HepG2 (cell line): ENCODE measurements around the gene NOL4L. TPM values are rescaled to one million over a fixed set of nuclear protein-coding genes. Genes with fewer than 3 reads are reported as not detected.

Experiments used
- ARNTL ChIP-seq: sonication (generic); formaldehyde crosslinking; IDR thresholded peaks from 2 replicates; pipeline ENCODE4 v1.4.0; 2020; ENCODE audit warnings: mild to moderate bottlenecking, missing genetic modification reagents
- GABPB1 ChIP-seq: IDR thresholded peaks from 2 replicates; pipeline ENCODE4 v1.6.1; 2016; ENCODE audit warnings: mild to moderate bottlenecking, missing genetic modification reagents, moderate library complexity, missing compliant biosample characterization
- KAT8 ChIP-seq: IDR thresholded peaks from 2 replicates; pipeline ENCODE4 v1.6.1; 2016; ENCODE audit warnings: missing genetic modification reagents, missing compliant biosample characterization
- KDM6A ChIP-seq: IDR thresholded peaks from 2 replicates; pipeline ENCODE4 v1.6.1; 2016; ENCODE audit warnings: low read depth
- KLF6 ChIP-seq: IDR thresholded peaks from 2 replicates; pipeline ENCODE4 v1.8.0; 2016; ENCODE audit warnings: missing biosample characterization, missing genetic modification reagents
- ONECUT2 ChIP-seq: sonication (generic); formaldehyde crosslinking; IDR thresholded peaks from 2 replicates; pipeline ENCODE4 v1.4.0; 2020; ENCODE audit warnings: missing genetic modification reagents
- RXRA ChIP-seq: sonication (generic); formaldehyde crosslinking; IDR thresholded peaks from 2 replicates; pipeline ENCODE4 v1.5.1; 2020; ENCODE audit warnings: missing genetic modification reagents
- SNAPC4 ChIP-seq: sonication (generic); formaldehyde crosslinking; IDR thresholded peaks from 2 replicates; pipeline ENCODE4 v1.4.0; 2020; ENCODE audit warnings: mild to moderate bottlenecking, missing genetic modification reagents
- TAF1 ChIP-seq: sonication (generic); formaldehyde crosslinking; IDR thresholded peaks from 2 replicates; pipeline ENCODE4 v1.4.0; 2020; ENCODE audit warnings: missing genetic modification reagents
- THAP7 ChIP-seq: sonication (generic); formaldehyde crosslinking; IDR thresholded peaks from 2 replicates; pipeline ENCODE4 v1.8.1; 2023; ENCODE audit warnings: mild to moderate bottlenecking, missing genetic modification reagents
- THAP9 ChIP-seq: sonication (generic); formaldehyde crosslinking; IDR thresholded peaks from 2 replicates; pipeline ENCODE4; 2020; ENCODE audit warnings: missing genetic modification reagents, mild to moderate bottlenecking, borderline replicate concordance
- ZBTB38 ChIP-seq: sonication (generic); formaldehyde crosslinking; IDR thresholded peaks from 2 replicates; pipeline ENCODE4 v1.5.1; 2020; ENCODE audit warnings: mild to moderate bottlenecking, missing genetic modification reagents
- ZFX ChIP-seq: sonication (generic); formaldehyde crosslinking; IDR thresholded peaks from 2 replicates; pipeline ENCODE4 v1.4.0; 2020; ENCODE audit warnings: mild to moderate bottlenecking, low read depth, missing genetic modification reagents, moderate library complexity
- ZNF280B ChIP-seq: sonication (generic); formaldehyde crosslinking; IDR thresholded peaks from 2 replicates; pipeline ENCODE4 v1.5.0; 2020; ENCODE audit warnings: missing genetic modification reagents, mild to moderate bottlenecking, borderline replicate concordance
- ZNF547 ChIP-seq: sonication (generic); formaldehyde crosslinking; IDR thresholded peaks from 2 replicates; pipeline ENCODE4 v1.5.1; 2020; ENCODE audit warnings: mild to moderate bottlenecking, missing genetic modification reagents
- ZNF766 ChIP-seq: sonication (generic); formaldehyde crosslinking; IDR thresholded peaks from 2 replicates; pipeline ENCODE4 v1.5.0; 2020; ENCODE audit warnings: missing genetic modification reagents, borderline replicate concordance
- ZNF782 ChIP-seq: sonication (generic); formaldehyde crosslinking; IDR thresholded peaks from 2 replicates; pipeline ENCODE4 v1.4.0; 2020; ENCODE audit warnings: missing genetic modification reagents, mild to moderate bottlenecking, borderline replicate concordance
- polyA plus RNA-seq, 8 experiments: library from polyadenylated mRNA; depleted of rRNA in 3 of 8; stranded (reverse) in 7 of 8; unstranded in 1 of 8; fragments of >200 nt; fragmentation: Illumina TruSeq in 4 of 8; extraction: Trizol in 4 of 8; gene quantifications; 2 replicates each; pipeline versions ENCODE4 v1.2.1 to v1.2.3, GENCODE V29; 2011 to 2016; ENCODE audit warnings: low read depth in 4 of 8, missing spikeins in 1 of 8, mixed read lengths in 1 of 8; ENCODE audit not compliant: insufficient read depth in 1 of 8
- total RNA-seq, 5 experiments: library from RNA; depleted of rRNA; stranded (reverse); fragments of >200 nt; fragmentation: Illumina TruSeq; extraction: Trizol; gene quantifications; 2 replicates each; pipeline ENCODE4 v1.2.3, GENCODE V29; 2016; ENCODE audit warnings: low read depth in 1 of 5

NOL4L gene
- total and polyA plus RNA-seq, 2 of the 13 experiments (the other 11 are each of a cell fraction or from before 2014, with no cell fraction given): 16.6 to 35.4 TPM

GRCh38 chr20:32580970-32581838 is 3.9 kb downstream of the NOL4L start (continued):
- 0 out of 2 replicates have a peak, but pooled peaks have one; percentile 66 for TF ChIP-seq THAP7 (CRISPR knock-in tag)
- 0 out of 2 replicates have a peak, but pooled peaks have one; percentile 1 for TF ChIP-seq ARNTL (CRISPR knock-in tag)
- 0 out of 2 replicates have a peak, but pooled peaks have one; percentile 5 for TF ChIP-seq SNAPC4 (CRISPR knock-in tag)
- 0 out of 2 replicates have a peak, but pooled peaks have one; percentile 14 for TF ChIP-seq ZNF766 (CRISPR knock-in tag)
- TF ChIP-seq GABPB1 (CRISPR knock-in tag): peak; percentile 42
- TF ChIP-seq ZNF547 (CRISPR knock-in tag): peak; percentile 51; the same call in 1 of the 2 replicates
- 0 out of 2 replicates have a peak, but pooled peaks have one; percentile 22 for TF ChIP-seq KLF6
- TF ChIP-seq RXRA: peak; percentile 33; the same call in 1 of the 2 replicates
- TF ChIP-seq ONECUT2: peak; percentile 61; the same call in 1 of the 2 replicates
- peak; percentile 22; the same call in 1 of the 2 replicates for TF ChIP-seq TAF1 (CRISPR knock-in tag)
- TF ChIP-seq THAP9 (CRISPR knock-in tag): no peak; the same call in 1 of the 2 replicates
- 0 out of 2 replicates have a peak, but pooled peaks have one; percentile 42 for TF ChIP-seq ZNF782 (CRISPR knock-in tag)
- TF ChIP-seq ZNF280B: 0 out of 2 replicates have a peak, but pooled peaks have one; percentile 55
- peak; percentile 14; the same call in 1 of the 2 replicates for TF ChIP-seq KAT8 (CRISPR knock-in tag)
- TF ChIP-seq ZFX: peak; percentile 62; the same call in 1 of the 2 replicates
- TF ChIP-seq ZBTB38: peak; percentile 40
- peak; percentile 45; the same call in 1 of the 2 replicates for TF ChIP-seq KDM6A (CRISPR knock-in tag)
